NCI-H2029 (cell line): Measurements from ENCODE around the gene TXNDC5.
"Not testable (repeated sequence)": the region's sequence is repeated elsewhere in the genome, so short reads cannot be mapped to it uniquely, and the experiment has no call there.

Experiments used
- DNase-seq: peaks from one replicate; lab custom pipeline; 2025; lab: John Stamatoyannopoulos, UW

Gene TXNDC5

GRCh38 chr6:7894262-7895124 lies 16.1 kb downstream of the TXNDC5 start:
- DNase-seq = no peak

DNA sequence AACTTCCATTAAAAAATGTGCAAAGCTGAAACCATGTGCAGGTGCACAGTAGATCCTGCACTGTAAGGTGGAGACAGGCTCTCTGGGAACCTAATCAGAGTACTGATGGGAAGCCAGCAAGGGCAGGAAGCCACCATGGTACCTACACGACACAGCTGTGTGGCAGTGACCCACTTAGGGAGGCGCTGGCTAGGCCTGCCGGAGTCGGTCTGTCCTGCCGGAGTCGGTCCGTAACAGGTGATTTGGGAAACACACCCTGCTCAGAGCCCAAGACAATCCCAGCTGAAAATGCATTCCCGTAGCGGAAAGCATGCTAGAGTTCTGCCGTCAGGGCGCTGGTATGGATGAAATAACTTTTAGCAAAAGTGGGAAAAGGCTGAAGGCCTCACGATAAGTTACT lies 17.2 kb downstream of the TXNDC5 start:
- no peak for DNase-seq

- not testable (repeated sequence) for DNase-seq
These were observed 18.2 kb downstream of the TXNDC5 start for GRCh38 chr6:7892367-7892766.

- no peak for DNase-seq
These were observed 19.3 kb downstream of the TXNDC5 start for GRCh38 chr6:7891078-7891872.

- DNase-seq = no peak
These were observed 21.8 kb downstream of the TXNDC5 start for GRCh38 chr6:7888587-7889357.

GRCh38 chr6:7887278-7887991 lies 23.2 kb downstream of the TXNDC5 start:
- no peak for DNase-seq

- no peak for DNase-seq
These were observed 24.5 kb downstream of the TXNDC5 start for GRCh38 chr6:7886132-7886531.

- DNase-seq = no peak
These were observed 27.2 kb downstream of the TXNDC5 start for GRCh38 chr6:7883381-7883780.

- no peak for DNase-seq
These were observed 27.9 kb downstream of the TXNDC5 start for GRCh38 chr6:7882505-7883257.

- no peak for DNase-seq
These were observed 28.7 kb downstream of the TXNDC5 start for GRCh38 chr6:7881765-7882500.

DNA sequence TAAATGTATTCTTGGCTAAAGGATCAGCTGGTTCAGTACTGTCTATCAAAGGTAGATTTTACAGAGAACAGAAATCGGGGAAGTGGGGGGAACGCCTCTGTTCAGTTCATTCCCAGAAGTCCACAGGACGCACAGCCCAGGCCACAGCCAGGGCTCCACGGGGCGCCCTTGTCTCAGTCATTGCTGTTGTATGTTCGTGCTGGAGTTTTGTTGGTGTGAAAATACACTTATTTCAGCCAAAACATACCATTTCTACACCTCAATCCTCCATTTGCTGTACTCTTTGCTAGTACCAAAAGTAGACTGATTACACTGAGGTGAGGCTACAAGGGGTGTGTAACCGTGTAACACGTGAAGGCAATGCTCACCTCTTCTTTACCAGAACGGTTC lies 29.9 kb downstream of the TXNDC5 start:
- no peak for DNase-seq

DNA sequence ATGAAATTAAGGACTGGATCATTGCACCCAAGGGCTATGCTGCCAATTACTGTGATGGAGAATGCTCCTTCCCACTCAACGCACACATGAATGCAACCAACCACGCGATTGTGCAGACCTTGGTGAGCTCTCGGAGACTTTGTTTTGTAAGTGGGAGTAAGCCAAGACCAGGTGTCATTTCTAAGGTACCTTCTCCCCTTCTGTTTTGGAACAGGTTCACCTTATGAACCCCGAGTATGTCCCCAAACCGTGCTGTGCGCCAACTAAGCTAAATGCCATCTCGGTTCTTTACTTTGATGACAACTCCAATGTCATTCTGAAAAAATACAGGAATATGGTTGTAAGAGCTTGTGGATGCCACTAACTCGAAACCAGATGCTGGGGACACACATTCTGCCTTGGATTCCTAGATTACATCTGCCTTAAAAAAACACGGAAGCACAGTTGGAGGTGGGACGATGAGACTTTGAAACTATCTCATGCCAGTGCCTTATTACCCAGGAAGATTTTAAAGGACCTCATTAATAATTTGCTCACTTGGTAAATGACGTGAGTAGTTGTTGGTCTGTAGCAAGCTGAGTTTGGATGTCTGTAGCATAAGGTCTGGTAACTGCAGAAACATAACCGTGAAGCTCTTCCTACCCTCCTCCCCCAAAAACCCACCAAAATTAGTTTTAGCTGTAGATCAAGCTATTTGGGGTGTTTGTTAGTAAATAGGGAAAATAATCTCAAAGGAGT lies 30.4 kb downstream of the TXNDC5 start:
- DNase-seq = no peak

- DNase-seq = no peak
These were observed 31.0 kb downstream of the TXNDC5 start for GRCh38 chr6:7879579-7879978.

DNA sequence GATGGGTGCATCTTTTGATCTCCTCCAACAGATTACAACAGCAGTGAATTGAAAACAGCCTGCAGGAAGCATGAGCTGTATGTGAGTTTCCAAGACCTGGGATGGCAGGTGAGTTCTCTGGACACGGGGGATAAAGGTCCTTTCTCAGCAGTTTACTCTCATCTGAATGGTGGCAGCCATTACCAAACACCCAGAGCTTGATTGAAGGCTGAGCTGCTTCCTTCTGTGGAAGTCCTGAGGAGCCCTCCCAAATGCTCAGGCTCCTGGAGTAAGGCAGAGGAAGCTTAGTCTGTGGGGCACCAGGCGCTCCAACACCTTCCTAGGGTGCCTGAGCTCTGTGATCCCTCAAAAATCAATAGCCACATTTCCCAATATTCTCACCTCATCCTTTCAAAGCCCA lies 31.5 kb downstream of the TXNDC5 start:
- DNase-seq = no peak

GRCh38 chr6:7878401-7878964 lies 32.1 kb downstream of the TXNDC5 start:
- DNase-seq = no peak

DNA sequence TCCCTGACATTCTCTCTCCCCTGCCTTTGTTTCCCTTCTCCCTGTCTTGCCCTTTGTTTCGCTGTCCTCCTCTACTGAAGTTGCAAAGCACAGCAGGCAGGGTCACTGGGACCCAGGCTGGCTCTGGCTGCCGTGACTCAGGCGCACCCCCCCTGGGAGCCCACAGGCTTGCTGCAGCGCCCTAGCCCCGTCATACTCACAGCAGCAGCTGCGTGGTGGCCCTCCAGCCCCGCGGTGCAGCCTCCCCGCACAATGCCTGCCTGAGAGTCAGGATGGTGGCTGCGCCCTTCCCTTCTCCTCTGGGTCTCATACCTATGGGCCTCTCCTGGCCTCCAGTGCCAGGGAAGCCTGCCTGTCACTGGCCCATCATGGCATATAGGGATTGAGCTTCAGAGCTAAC lies 41.7 kb downstream of the TXNDC5 start:
- no peak for DNase-seq

GRCh38 chr6:7866526-7866925 lies 44.1 kb downstream of the TXNDC5 start:
- DNase-seq = no peak

DNA sequence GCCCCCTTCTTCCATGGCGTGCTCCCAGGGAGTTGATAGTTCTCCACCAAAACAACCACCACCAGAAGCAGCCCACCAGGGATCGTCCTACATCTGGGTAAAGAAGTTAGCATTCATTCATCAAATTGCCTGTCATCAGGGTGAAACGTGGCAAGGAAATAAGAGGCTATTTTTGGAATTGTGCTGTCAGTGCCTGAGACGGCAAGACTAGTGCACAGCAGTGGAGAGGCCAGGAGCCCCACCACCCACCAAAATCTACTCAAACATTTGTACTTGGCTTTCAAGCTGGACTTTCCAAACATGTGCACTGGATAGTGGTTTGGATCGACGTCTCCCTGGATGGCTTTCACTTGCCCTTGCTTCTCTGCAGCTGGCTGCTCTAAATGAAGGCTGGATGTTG lies 44.8 kb downstream of the TXNDC5 start:
- DNase-seq = no peak

- no peak for DNase-seq
These were observed 51.0 kb downstream of the TXNDC5 start for GRCh38 chr6:7859591-7859990.
